Dedifferentiated amniotic fluid mesenchymal stem cell (primary cell): ENCODE measurements around the gene TAB2.
"Not testable (repeated sequence)": the region's sequence is repeated elsewhere in the genome, so short reads cannot be mapped to it uniquely, and the experiment has no call there.

Experiments
- DNase-seq: peaks from one replicate; pipeline ENCODE4 v3.0.0-alpha.2; 2016; ENCODE audit errors: extremely low spot score

The TAB2 gene

GRCh38 chr6:149332602-149333265 lies 15.2 kb downstream of the TAB2 start:
- DNase-seq = no peak

- DNase-seq = no peak
These were observed 15.7 kb downstream of the TAB2 start for GRCh38 chr6:149333266-149333620.

GRCh38 chr6:149334201-149334600 lies 16.7 kb downstream of the TAB2 start:
- no peak for DNase-seq

DNA sequence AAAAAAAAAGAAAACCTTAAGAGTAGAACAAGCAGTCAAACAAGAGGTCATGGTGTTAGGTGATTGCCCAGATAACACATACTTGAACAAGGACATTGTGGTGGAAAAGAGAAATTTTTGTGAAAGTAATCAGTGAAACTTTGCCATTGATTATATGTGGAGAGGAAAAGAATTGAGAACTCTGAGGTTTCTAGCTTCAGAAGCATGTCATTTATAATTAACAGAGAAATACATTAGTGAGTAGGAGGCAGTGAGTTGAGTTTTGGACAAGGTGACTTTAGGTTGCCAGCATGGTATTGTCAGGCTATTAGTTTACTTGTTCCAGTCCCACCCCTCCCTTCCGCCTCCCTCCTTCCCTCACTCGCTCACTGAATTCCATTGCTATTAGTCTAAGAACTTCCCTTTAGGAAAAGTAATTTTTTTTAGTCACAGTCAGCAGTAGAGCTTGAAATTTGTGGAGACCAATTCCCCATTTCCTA lies 17.2 kb downstream of the TAB2 start:
- DNase-seq = peak; percentile 80

GRCh38 chr6:149335924-149336608 lies 18.6 kb downstream of the TAB2 start:
- no peak for DNase-seq

- no peak for DNase-seq
These were observed 19.1 kb downstream of the TAB2 start for GRCh38 chr6:149336609-149336928.

DNA sequence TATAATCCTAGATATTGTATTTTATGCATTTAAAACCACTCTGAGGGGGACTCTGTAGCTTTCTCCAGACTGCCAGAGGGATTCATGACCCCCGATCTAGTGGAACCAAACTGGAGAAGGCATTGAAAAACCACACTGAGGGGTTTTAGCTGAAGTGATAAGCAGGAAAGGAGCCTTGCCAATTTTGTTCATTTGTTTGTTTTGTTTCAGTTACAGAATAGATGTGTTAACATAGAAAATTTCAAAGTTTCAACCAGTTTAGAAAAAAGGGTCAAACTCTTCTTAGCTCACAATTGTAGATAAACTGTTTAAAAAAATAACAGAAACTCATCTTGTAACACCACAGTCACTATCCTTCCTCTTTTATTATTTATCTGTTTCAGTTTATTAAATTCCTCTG lies 19.8 kb downstream of the TAB2 start:
- DNase-seq = no peak

DNA sequence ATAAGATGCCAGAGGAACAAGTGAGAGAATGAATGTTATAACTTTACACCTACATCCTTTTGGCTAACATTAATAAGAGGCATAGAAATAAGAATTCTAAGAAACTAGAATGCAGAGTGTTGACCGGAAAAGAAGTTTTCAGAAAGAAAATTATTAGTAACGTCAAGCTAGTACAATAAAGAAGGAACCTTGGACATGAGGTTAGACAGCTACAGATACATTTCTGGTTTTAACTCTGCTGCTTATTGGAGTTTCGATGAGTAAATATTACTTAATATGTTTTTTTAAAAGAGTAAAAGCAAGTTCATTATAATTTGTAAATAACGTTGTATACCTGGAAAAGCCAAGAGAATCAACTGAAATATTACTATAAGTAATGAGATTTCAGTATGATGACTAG lies 22.7 kb downstream of the TAB2 start:
- no peak for DNase-seq

GRCh38 chr6:149342525-149342924 lies 25.0 kb downstream of the TAB2 start:
- DNase-seq = no peak

DNA sequence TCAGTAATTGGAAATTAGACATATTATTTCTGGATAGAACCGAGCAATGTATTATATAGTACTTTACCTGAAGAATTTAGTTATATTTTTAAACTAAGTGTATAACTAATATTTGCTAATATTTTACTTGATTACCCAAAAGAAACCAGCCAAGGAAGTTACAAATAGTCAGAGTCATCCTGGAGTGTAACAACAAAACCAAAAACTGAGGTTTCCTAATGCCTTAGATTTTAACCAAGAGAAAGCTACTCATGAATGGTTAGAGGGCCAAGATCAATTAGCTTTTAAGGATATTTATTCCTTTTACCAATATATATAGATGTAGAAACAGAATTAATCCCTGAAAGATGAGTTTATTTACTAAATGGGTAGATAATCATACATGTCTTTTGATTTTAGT lies 26.0 kb downstream of the TAB2 start:
- DNase-seq = no peak

GRCh38 chr6:149346078-149346477 lies 28.6 kb downstream of the TAB2 start:
- no peak for DNase-seq

DNA sequence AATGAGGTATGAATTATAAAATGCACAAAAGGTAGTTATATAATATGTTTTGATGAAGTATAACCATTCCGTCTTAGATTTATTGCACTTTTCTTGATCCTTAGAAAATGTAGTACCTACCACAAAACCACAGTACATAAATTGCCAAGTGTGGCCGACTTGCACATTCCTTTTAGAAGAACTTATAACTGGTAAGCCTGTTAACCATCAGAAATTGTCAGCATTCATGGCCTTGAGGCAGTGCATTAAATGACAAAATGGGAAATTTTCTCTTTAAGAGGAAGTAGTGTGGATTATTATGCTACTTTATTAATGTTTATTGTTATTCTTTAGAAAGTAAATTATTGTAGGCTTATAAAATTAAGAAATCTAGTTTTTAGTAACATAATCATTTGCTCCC lies 29.6 kb downstream of the TAB2 start:
- no peak for DNase-seq

- not testable (repeated sequence) for DNase-seq
These were observed 31.8 kb downstream of the TAB2 start for GRCh38 chr6:149349279-149349678.

DNA sequence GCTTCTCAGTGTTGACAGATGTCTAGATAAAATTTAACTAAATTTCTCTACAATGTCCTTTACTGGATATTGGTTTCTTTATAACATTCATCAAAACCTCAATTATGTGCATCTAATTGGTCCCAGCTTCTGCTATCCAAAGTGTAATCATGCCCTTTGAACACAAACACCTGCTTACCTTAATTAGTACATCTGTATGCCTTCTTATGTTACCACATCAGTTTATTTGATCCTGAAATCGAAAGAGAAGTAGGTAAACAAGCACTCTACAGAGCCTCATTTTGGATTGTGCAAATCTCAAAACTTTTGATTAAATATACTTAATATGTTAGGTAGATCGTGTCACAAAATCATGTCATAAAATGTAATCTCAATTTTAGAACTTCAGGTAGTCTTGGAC lies 36.5 kb downstream of the TAB2 start:
- no peak for DNase-seq

- no peak for DNase-seq
These were observed 38.7 kb downstream of the TAB2 start for GRCh38 chr6:149356081-149356750.

DNA sequence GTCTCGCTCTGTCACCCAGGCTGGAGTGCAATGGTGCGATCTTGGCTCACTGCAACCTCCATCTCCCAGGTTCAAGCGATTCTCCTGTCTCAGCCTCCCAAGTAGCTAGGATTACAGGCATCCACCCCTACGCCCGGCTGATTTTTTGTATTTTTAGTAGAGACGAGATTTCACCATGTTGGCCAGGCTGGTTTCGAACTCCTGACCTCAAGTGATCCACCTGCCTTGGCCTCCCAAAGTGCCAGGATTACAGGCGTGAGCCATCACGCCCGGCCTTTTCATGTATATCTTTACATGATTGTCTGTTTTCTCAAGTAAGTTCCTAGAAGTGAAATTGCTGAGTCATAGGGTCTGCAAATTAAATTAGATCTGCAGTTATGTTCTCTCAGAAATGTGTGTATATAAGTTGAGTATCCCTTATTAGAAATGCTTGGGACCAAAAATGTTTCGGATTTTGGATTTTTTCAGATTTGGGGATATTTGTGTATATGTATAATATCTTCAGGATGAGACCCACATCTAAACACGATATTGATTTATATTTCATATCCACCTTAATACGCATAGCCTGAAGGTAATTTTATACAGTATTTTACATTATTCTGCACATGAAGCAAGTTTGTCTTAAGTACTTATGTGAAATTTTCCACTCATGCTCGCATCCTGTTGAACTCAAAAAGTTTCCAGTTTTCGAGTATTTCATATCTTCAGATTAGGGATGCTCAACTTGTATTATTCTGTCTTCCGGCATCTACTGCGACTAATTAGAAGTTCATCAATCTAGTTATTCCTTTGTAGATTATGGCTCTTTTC lies 40.4 kb downstream of the TAB2 start:
- DNase-seq = no peak

DNA sequence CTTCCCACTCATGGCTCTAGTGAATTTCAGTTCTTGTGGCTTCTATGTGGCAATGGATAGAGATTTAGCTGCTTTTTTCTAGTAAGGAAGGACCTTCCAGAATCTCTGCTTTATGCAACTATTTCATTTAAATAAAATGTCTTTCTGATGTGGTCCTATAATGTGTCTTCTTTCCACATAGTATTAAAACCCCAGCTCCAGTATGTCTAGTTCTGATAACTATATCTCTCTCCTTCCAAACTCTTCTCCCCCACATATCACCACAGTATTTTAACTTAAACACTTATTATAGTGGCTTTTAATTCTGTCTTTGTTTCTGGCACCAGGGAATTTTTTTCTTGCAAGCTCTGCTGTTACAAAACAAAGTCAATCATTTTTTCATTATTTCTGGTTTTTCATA lies 41.9 kb downstream of the TAB2 start:
- no peak for DNase-seq

GRCh38 chr6:149360536-149360935 lies 43.0 kb downstream of the TAB2 start:
- no peak for DNase-seq

- DNase-seq = no peak
These were observed 44.8 kb downstream of the TAB2 start for GRCh38 chr6:149362289-149362688.

- DNase-seq = no peak
These were observed 45.6 kb downstream of the TAB2 start for GRCh38 chr6:149363154-149363553.

DNA sequence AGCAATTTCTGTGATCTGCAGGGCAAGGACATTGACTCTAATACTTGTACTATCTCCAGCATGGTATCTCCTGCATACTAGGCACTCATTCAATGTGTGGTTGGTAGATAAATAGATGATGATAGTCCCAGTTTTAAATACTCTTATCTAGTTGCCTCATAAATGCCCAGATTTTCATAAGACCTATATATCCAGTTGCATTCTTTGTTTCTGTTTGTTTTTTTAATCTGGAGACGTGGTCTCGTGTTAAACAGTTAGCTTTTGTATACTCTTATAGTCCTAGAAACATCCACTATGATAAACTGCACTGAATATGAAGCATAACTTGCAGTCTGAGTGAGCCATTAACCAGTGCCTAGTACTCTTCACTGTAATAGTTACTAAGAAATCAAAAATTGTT lies 47.0 kb downstream of the TAB2 start:
- DNase-seq = no peak

DNA sequence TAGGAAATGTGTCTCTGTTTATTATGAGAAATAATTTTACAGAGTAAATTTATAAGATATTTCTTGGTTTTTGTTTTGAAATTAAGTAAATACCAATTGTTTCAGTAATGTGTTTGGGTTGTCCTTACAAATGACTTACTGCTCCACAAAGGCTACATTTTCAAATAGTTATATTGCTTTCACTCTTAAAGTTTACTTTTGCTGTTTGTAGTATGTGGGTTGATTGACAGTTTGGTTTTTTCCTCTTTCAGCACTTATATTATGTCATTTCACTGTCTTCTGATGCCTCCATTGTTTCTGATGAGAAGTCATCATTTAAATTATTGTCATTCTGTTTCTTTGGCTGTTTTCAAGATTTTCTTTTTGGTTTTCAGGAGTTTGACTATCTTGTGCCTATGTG lies 47.7 kb downstream of the TAB2 start:
- no peak for DNase-seq
